ENCODE measurements around the gene CDH23. TPM values are rescaled to one million over a fixed set of nuclear protein-coding genes. Genes with fewer than 3 reads are reported as not detected.
"Not testable (repeated sequence)": the region's sequence is repeated elsewhere in the genome, so short reads cannot be mapped to it uniquely, and the experiment has no call there.

Gene CDH23
- 1 to 10 TPM; 2.3 to 3.6 (median 3.1) TPM for polyA plus RNA-seq (ENCODE audit: insufficient read depth in 1 of 5, insufficient read length in 5 of 5, low replicate concordance in 1 of 5)
- long read RNA-seq, donor 1, partial matches to known transcripts, result 1,168 of 1,168 reads
- long read RNA-seq, donor 1, other reads (novel, unspliced or antisense), result 0 of 1,168 reads
- long read RNA-seq, donor 2, result 0 reads
- long read RNA-seq, donor 3, partial matches to known transcripts, result 12 of 23 reads
- long read RNA-seq, donor 3, other reads (novel, unspliced or antisense), result 11 of 23 reads
- long read RNA-seq, donor 4, result 0 reads
- long read RNA-seq, donor 5, partial matches to known transcripts, result 33 of 46 reads
- long read RNA-seq, donor 5, other reads (novel, unspliced or antisense), result 13 of 46 reads
- long read RNA-seq, donor 6, partial matches to known transcripts, result 0 of 16 reads
- long read RNA-seq, donor 6, other reads (novel, unspliced or antisense), result 16 of 16 reads
- long read RNA-seq, donor 7, partial matches to known transcripts, result 184 of 365 reads
- long read RNA-seq, donor 7, other reads (novel, unspliced or antisense), result 181 of 365 reads
- long read RNA-seq, donor 8, result 0 reads

GRCh38 chr10:71396711-71397295 is at the start of gene CDH23:
Gene CDH23 (plus strand): TSS chr10:71396920. CDS start chr10:71439832, 42,912 bp downstream.
- DNase-seq, result peak in 1 of 2 donors; percentile 25

- no peak for DNase-seq
Measured at GRCh38 chr10:71347587-71348395, 48.9 kb upstream of the CDH23 start.

- no peak for DNase-seq
Measured at GRCh38 chr10:71348850-71349249, 47.9 kb upstream of the CDH23 start.

- DNase-seq, result no peak
Measured at GRCh38 chr10:71349406-71349805, 47.3 kb upstream of the CDH23 start.

GRCh38 chr10:71351087-71351486 is 45.6 kb upstream of the CDH23 start:
- no peak for DNase-seq

- no peak for DNase-seq
Measured at GRCh38 chr10:71351628-71352319, 44.9 kb upstream of the CDH23 start.

GRCh38 chr10:71353639-71354038 is 43.1 kb upstream of the CDH23 start:
- no peak for DNase-seq

GRCh38 chr10:71354776-71355175 is 41.9 kb upstream of the CDH23 start:
- no peak for DNase-seq

- DNase-seq, result no peak
Measured at GRCh38 chr10:71355886-71356285, 40.8 kb upstream of the CDH23 start.

- DNase-seq, result no peak
Measured at GRCh38 chr10:71357792-71358265, 38.9 kb upstream of the CDH23 start.

- DNase-seq, result no peak
Measured at GRCh38 chr10:71358277-71358676, 38.4 kb upstream of the CDH23 start.

GRCh38 chr10:71358906-71359305 is 37.8 kb upstream of the CDH23 start:
- not testable (repeated sequence) for DNase-seq

- DNase-seq, result no peak
Measured at GRCh38 chr10:71359364-71360046, 37.2 kb upstream of the CDH23 start.

GRCh38 chr10:71360735-71361134 is 36.0 kb upstream of the CDH23 start:
- no peak for DNase-seq

GRCh38 chr10:71361581-71361980 is 35.1 kb upstream of the CDH23 start:
- no peak for DNase-seq

- DNase-seq, result no peak
Measured at GRCh38 chr10:71362141-71362540, 34.6 kb upstream of the CDH23 start.

- DNase-seq, result no peak
Measured at GRCh38 chr10:71363936-71364335, 32.8 kb upstream of the CDH23 start.

- DNase-seq, result no peak
Measured at GRCh38 chr10:71365366-71365765, 31.4 kb upstream of the CDH23 start.

GRCh38 chr10:71366690-71367089 is 30.0 kb upstream of the CDH23 start:
- DNase-seq, result no peak

GRCh38 chr10:71367271-71367670 is 29.4 kb upstream of the CDH23 start:
- DNase-seq, result no peak

GRCh38 chr10:71368176-71368575 is 28.5 kb upstream of the CDH23 start:
- no peak for DNase-seq
